GM23338 (cell line): ENCODE results near the gene DNAI2. TPM values are rescaled to one million over a fixed set of nuclear protein-coding genes. Genes with fewer than 3 reads are reported as not detected.

ENCODE experiments used
- ATAC-seq: fragments of 200-7000 bp; cut with Tn5 transposase; 3 replicates; pipeline ENCODE4 v1.9.1; 2020
- DNase-seq: peaks from one replicate; pipeline ENCODE4 v3.0.0-alpha.2; 2015; ENCODE audit warnings: low spot score
- H2AFZ ChIP-seq: fragments of 200-600 bp; sonication (generic); 2 replicates; pipeline ENCODE4 v1.8.0; 2016; ENCODE audit warnings: antibody characterized with exemption, mild to moderate bottlenecking, moderate library complexity
- H3F3A ChIP-seq: fragments of 200-600 bp; sonication (generic); replicated peaks from 2 replicates; pipeline ENCODE4 v1.8.0; 2017; ENCODE audit warnings: antibody characterized with exemption, mixed run types, low read depth
- H3K27ac ChIP-seq: fragments of 200-600 bp; sonication (generic); 2 replicates; pipeline ENCODE4 v1.6.1; 2016; ENCODE audit warnings: low read depth
- H3K27me3 ChIP-seq: fragments of 200-600 bp; sonication (generic); 2 replicates; pipeline ENCODE4 v1.8.0; 2016; ENCODE audit warnings: mild to moderate bottlenecking, mixed run types, moderate library complexity; ENCODE audit not compliant: insufficient read depth
- H3K36me3 ChIP-seq: fragments of 200-600 bp; sonication (generic); 2 replicates; pipeline ENCODE4 v1.8.0; 2016; ENCODE audit warnings: mild to moderate bottlenecking; ENCODE audit not compliant: insufficient read depth
- H3K4me1 ChIP-seq: fragments of 200-600 bp; sonication (generic); 2 replicates; pipeline ENCODE4 v1.8.0; 2016; ENCODE audit warnings: mild to moderate bottlenecking, moderate library complexity; ENCODE audit not compliant: insufficient read depth
- H3K4me2 ChIP-seq: fragments of 200-600 bp; sonication (generic); 2 replicates; pipeline ENCODE4 v1.7.1; 2017; ENCODE audit warnings: mixed run types
- H3K4me3 ChIP-seq: fragments of 200-600 bp; sonication (generic); 2 replicates; pipeline ENCODE4 v1.6.1; 2016; ENCODE audit warnings: mixed run types
- H3K79me2 ChIP-seq: fragments of 200-600 bp; sonication (generic); replicated peaks from 2 replicates; pipeline ENCODE4 v1.8.0; 2017; ENCODE audit warnings: mild to moderate bottlenecking; ENCODE audit not compliant: insufficient read depth
- H3K9me2 ChIP-seq: fragments of 200-600 bp; sonication (generic); 2 replicates; pipeline ENCODE4 v1.8.0; 2017; ENCODE audit not compliant: insufficient read depth
- H4K20me1 ChIP-seq: fragments of 200-600 bp; sonication (generic); replicated peaks from 2 replicates; pipeline ENCODE4 v1.8.0; 2017; ENCODE audit warnings: mild to moderate bottlenecking; ENCODE audit not compliant: insufficient read depth
- H3K27ac Mint-ChIP-seq: 2 replicates; pipeline ENCODE4 v1.8.0; 2020; ENCODE audit warnings: inconsistent platforms, mild to moderate bottlenecking, moderate library complexity, mixed read lengths
- H3K27me3 Mint-ChIP-seq: 3 replicates; pipeline ENCODE4 v1.8.0; 2022; ENCODE audit warnings: low read depth, mild to moderate bottlenecking, moderate library complexity, mixed read lengths, inconsistent platforms; ENCODE audit not compliant: insufficient read depth, poor library complexity
- H3K36me3 Mint-ChIP-seq: 3 replicates; pipeline ENCODE4 v1.8.0; 2021; ENCODE audit warnings: low read depth, mild to moderate bottlenecking, inconsistent platforms, moderate library complexity, mixed read lengths
- H3K4me1 Mint-ChIP-seq: 3 replicates; pipeline ENCODE4 v1.8.0; 2020; ENCODE audit warnings: mild to moderate bottlenecking, inconsistent platforms, mixed read lengths
- H3K4me3 Mint-ChIP-seq: 3 replicates; pipeline ENCODE4 v1.8.0; 2021; ENCODE audit warnings: moderate library complexity, mild to moderate bottlenecking, inconsistent platforms, mixed read lengths
- H3K9me3 Mint-ChIP-seq: 3 replicates; pipeline ENCODE4 v1.8.0; 2020; ENCODE audit warnings: moderate library complexity, mild to moderate bottlenecking, inconsistent platforms, mixed read lengths
- CREB1 ChIP-seq: fragments of 250-450 bp; sonication (Bioruptor Pico); IDR thresholded peaks from 2 replicates; pipeline ENCODE4 v1.5.0; 2020; ENCODE audit warnings: low read depth, mild to moderate bottlenecking, moderate library complexity
- CTCF ChIP-seq, 2 experiments: fragments of 200-600 bp in 1 of 2; sonication (generic) in 1 of 2; conservative IDR thresholded peaks; 2 replicates each; pipeline versions ENCODE4 v1.5.1 to v1.6.1; 2016 to 2017; ENCODE audit warnings: antibody characterized with exemption in 2 of 2, low read depth in 2 of 2, mild to moderate bottlenecking in 2 of 2, moderate library complexity in 1 of 2
- ETS1 ChIP-seq: IDR thresholded peaks from 2 replicates; pipeline ENCODE4 v1.6.1; 2016; ENCODE audit warnings: antibody characterized with exemption
- EZH2 ChIP-seq: fragments of 200-600 bp; sonication (generic); IDR thresholded peaks from one replicate; pipeline ENCODE4 v1.8.0; 2017; ENCODE audit warnings: antibody characterized with exemption, mild to moderate bottlenecking, low read depth; ENCODE audit not compliant: unreplicated experiment
- EZH2phosphoT487 ChIP-seq: fragments of 200-600 bp; sonication (generic); IDR thresholded peaks from one replicate; pipeline ENCODE4 v1.8.1; 2018; ENCODE audit warnings: antibody characterized with exemption; ENCODE audit not compliant: unreplicated experiment
- JUNB ChIP-seq: IDR thresholded peaks from one replicate; pipeline ENCODE4 v1.6.1; 2016; ENCODE audit warnings: antibody characterized with exemption; ENCODE audit not compliant: unreplicated experiment
- NANOG ChIP-seq: IDR thresholded peaks from 2 replicates; pipeline ENCODE4 v1.6.1; 2016; ENCODE audit warnings: antibody characterized with exemption, borderline replicate concordance
- POLR2AphosphoS5 ChIP-seq: IDR thresholded peaks from 2 replicates; pipeline ENCODE4 v1.6.1; 2016; ENCODE audit warnings: antibody characterized with exemption, low read depth
- REST ChIP-seq: IDR thresholded peaks from one replicate; pipeline ENCODE4 v1.6.1; 2018; ENCODE audit warnings: antibody characterized with exemption; ENCODE audit not compliant: unreplicated experiment
- STAT1 ChIP-seq: IDR thresholded peaks from one replicate; pipeline ENCODE4 v1.6.1; 2016; ENCODE audit warnings: antibody characterized with exemption; ENCODE audit not compliant: unreplicated experiment
- ZNF114 ChIP-seq: fragments of 250-450 bp; sonication (Bioruptor Pico); IDR thresholded peaks from 2 replicates; pipeline ENCODE4 v1.5.0; 2020; ENCODE audit warnings: mild to moderate bottlenecking, moderate library complexity
- ZNF331 ChIP-seq: fragments of 250-450 bp; sonication (Bioruptor Pico); IDR thresholded peaks from 2 replicates; pipeline ENCODE4 v1.5.0; 2020; ENCODE audit warnings: low read depth, mild to moderate bottlenecking, moderate library complexity
- ZNF462 ChIP-seq: fragments of 250-450 bp; sonication (Bioruptor Pico); IDR thresholded peaks from 2 replicates; pipeline ENCODE4 v1.5.0; 2020; ENCODE audit warnings: mild to moderate bottlenecking, moderate library complexity
- polyA plus RNA-seq: library from polyadenylated mRNA; unstranded; fragments of >200 nt; fragmentation: Nextera tagmentation; extraction: Ambion mirVana; gene quantifications from 2 replicates; pipeline ENCODE4 v1.2.1, GENCODE V29; 2016
- total RNA-seq: library from RNA; depleted of rRNA; stranded (reverse); fragments of >200 nt; shearing (Covaris generic); gene quantifications from 2 replicates; pipeline ENCODE4 v1.2.3, GENCODE V29; 2014

DNAI2 gene
- total and polyA plus RNA-seq, 2 experiments from 2014 or later = 0.21 TPM; not detected in 1

GRCh38 chr17:74329378-74329777 lies 55.3 kb downstream of the DNAI2 start:
- no peaks in the 10 kb centered on the region; the same call in 2 of the 3 replicates for H3K36me3 Mint-ChIP-seq
- TF ChIP-seq STAT1 = no peak
- no peak for TF ChIP-seq ZNF331 (CRISPR knock-in tag)
- no peak for TF ChIP-seq CTCF (conservative IDR thresholded peaks at IDR 0.05; ENCODE audit: low read depth in 2 of 2)
- TF ChIP-seq NANOG = no peak
- no peak for TF ChIP-seq REST
- TF ChIP-seq CREB1 (CRISPR knock-in tag) = no peak
- no peak for TF ChIP-seq ETS1
- TF ChIP-seq EZH2phosphoT487 = no peak
- no peak for TF ChIP-seq ZNF462 (CRISPR knock-in tag)
- TF ChIP-seq EZH2 = no peak
- TF ChIP-seq ZNF114 (CRISPR knock-in tag) = no peak
- no peak for TF ChIP-seq JUNB
- no peak for TF ChIP-seq POLR2AphosphoS5
- Histone ChIP-seq H4K20me1 (no peaks in the 10 kb centered on the region), H3K9me2 (no peaks in the 10 kb centered on the region), H3K4me3 (no peak overlapping the region), H3K79me2 (no peaks in the 10 kb centered on the region), H3K4me2 (no peak overlapping the region), H3K27me3 (peaks cover 28% of the 10 kb centered on the region), H3K4me1 (peaks cover 4% of the 10 kb centered on the region; the same call in 1 of the 2 replicates), H2AFZ (no peak overlapping the region), H3K36me3 (no peaks in the 10 kb centered on the region), H3K27ac (no peak overlapping the region), H3F3A (no peaks in the 10 kb centered on the region)
- no peak overlapping the region for H3K27ac Mint-ChIP-seq
- H3K4me1 Mint-ChIP-seq = peaks cover 27% of the 10 kb centered on the region
- H3K27me3 Mint-ChIP-seq = peaks cover 31% of the 10 kb centered on the region
- no peak overlapping the region for H3K4me3 Mint-ChIP-seq
- no peak for DNase-seq
- H3K9me3 Mint-ChIP-seq = no peaks in the 10 kb centered on the region; the same call in 2 of the 3 replicates
- ATAC-seq = no peak
